Fibroblast of the conjunctiva (primary cell): ENCODE results near the gene KCTD1.

Experiments
- DNase-seq: peaks from one replicate; pipeline ENCODE4 v3.0.0-alpha.2; 2010; ENCODE audit warnings: low read depth

KCTD1 gene

DNA sequence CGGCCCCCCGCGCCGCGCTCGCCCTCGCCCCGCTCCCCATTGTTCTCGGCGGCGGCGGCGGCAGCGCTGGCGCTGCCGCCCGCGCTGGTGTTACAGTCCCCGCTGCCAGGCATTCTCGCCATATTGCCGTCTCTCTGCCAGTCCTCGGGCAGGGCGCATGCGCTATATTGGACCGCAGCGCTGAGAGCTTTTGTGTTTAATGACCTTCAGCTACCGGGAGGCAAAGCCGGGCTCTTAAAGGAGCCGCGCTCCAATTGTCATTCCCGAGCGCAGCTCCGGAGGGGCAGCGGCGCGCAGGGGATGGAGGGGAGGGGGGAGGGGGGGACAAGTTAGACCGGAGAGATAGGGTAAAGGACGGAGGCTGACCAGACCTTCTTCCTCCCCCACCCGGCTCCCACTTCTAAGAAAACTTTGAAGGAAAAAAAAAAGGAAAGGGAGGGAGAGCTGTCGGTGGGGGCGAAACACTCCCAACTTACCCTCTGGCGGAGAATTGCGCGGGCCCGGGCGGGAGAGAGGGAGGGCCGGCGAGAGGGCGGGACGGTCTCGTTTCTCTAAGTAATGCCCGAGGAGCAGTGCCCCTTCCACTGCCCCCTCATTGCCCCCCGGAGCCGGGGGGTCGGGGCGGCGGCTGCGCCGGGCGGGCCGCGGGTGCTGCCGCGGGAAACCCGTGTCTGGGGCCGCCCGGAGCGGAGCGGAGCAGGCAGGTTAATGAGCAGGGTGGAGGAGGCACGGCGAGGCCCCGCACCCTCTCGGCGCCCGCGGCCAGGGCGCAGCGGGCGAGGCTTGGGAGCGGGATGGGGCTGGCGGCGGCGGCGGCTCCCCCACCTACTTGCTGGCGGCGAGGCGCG, at the start of gene KCTD1:
KCTD1 (minus strand) TSS at position 139 of the 848 bp plus-strand sequence; CDS start at position 122, 17 bp downstream.
- peak; percentile 77 for DNase-seq

GRCh38 chr18:26593365-26594320, 45.3 kb upstream of the KCTD1 start:
- DNase-seq, result no peak

GRCh38 chr18:26584745-26585144, 36.4 kb upstream of the KCTD1 start:
- no peak for DNase-seq

DNA sequence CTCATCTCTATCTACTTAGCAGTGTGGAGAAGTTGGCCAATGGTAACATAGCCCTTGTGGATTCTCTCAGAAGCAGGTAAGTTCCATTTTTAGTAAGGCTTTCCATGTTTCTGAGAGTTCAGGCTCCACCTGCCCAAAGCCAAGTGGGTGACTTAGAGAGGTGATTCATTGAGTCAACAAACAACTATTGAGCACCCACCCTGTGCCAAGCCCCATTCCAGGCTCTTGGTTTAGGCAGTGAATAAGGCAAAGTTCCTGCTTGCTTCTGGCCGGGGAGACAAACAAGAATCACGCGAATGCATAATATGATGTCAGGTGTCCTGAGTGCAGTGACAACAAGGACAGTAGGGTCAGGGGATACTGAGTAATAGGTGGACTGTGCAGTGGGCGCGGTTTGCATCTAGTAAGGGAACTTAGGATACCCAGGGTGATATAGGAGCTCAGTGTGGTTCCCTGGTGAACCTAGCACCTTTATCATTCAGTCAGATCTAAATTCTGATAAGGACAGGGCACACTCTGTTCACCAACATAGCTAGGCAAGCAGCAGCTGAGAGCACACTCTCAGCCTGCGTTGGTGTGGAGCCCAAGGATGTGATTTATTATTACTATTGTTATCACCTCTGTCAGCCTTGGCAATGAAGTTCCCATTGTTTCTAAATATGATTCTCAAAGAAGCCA, 31.7 kb upstream of the KCTD1 start:
- no peak for DNase-seq

DNA sequence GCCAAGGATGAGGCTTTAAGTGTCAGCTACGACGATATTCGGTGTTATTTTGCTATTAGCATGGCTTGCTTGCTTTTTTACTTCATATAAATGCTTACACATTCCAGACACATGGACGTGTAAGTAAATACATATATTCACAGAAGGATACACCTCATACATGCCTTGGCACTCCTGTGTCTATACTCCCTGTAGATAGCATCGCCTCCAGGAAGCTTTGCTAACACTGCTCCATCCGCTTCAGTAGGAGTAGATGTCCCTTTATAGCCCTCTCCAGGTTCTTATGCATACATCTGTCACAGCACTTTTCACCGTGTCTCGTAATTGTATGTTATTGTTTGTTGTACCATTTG, 27.5 kb upstream of the KCTD1 start:
- no peak for DNase-seq

- DNase-seq, result peak; percentile 4
Measured at GRCh38 chr18:26574958-26575864, 26.9 kb upstream of the KCTD1 start.

DNA sequence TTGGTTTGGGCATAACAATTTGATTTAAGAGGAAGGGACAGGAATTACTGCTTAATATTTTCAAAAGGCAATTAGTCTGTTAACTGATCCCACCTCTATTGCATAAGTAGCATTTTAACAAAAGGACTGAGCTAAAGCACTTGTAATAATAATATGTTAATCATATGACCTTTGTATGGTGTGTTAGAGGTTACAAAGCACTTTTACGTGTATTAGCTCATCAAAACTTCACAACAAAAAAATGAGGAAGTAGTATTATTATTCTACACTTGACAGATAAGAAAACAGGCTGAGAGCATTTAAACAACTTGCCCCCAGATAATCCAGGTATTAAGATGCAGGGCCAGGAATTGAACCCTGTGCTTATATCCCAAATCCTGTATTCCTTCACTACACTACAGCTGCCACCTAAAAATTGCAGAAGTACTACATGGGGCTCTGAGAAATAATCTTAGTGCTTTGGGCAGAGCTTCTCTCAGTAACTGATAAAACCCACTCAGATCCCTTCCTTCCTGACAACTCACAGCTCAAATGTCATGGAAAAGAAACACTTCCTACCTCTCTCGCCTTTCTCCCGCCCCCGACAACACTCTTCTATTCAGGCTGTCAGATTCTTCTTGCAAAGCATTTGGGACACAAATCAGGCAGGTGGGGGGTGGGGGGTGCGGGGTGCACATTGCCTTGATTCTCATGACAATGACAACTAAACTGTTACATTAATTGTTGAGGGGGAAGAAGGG, 20.7 kb upstream of the KCTD1 start:
- DNase-seq, result no peak

DNA sequence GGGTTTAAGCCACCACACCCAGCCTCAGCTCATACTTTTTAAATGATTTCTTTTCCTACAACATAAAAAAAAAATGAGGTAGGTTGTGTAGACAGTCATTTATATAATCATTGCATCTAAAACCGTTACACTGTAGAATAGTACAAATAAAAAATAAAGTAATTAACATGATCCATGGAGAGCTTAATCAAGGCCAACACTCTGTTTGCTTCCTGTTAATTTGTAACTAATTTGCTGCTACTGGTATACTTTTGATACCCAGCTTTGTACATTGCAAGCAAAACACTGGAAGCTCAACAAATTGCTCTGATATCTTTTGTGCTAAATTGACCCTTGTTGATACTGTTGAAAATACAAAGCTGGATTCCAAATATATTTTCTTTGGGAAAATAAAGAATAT, 20.2 kb upstream of the KCTD1 start:
- DNase-seq, result no peak

- DNase-seq, result no peak
Measured at GRCh38 chr18:26566874-26567555, 18.7 kb upstream of the KCTD1 start.

GRCh38 chr18:26565514-26565913, 17.2 kb upstream of the KCTD1 start:
- no peak for DNase-seq

DNA sequence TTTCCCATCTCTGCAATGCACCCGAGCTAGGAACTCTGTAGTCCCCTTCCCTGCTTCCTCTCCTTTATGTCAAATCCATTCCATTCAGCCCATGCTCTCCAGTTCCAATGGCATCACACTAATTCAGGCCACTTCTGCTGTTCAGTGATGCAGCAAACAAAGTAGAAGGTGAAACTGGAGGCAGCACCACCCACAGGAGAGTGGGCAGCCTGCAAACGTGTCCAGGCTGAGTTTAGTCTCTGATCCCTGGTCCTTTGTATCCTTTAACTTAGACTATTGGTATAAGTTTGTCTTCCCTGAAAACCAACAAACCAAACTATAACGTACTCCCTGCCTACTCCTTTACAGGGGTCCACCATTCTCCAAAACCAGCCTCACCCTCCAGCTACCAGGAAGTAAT, 14.7 kb upstream of the KCTD1 start:
- no peak for DNase-seq

DNA sequence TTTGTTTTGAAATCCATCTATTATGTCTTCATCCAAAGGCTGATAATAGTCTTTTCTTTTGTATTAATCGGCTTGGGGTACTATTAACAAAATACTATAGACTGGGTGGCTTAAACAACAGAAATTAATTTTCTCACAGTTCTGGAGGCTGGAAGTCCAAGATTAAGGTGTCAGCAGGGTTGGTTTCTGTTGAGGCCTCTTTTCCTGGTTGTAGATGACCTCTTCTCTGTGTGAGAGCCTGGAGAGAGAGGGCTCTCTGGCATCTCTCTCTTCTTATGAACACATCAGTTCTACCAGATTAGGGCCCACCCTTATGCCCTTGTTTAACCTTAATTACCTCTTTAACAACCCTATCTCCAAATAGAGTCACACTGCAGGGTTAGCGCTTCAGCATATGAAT, 14.2 kb upstream of the KCTD1 start:
- DNase-seq, result no peak

- DNase-seq, result no peak
Measured at GRCh38 chr18:26561769-26562168, 13.4 kb upstream of the KCTD1 start.

GRCh38 chr18:26556573-26556972, 8.2 kb upstream of the KCTD1 start:
- no peak for DNase-seq

GRCh38 chr18:26555804-26556553, 7.6 kb upstream of the KCTD1 start:
- no peak for DNase-seq

- no peak for DNase-seq
Measured at GRCh38 chr18:26553943-26554342, 5.6 kb upstream of the KCTD1 start.

DNA sequence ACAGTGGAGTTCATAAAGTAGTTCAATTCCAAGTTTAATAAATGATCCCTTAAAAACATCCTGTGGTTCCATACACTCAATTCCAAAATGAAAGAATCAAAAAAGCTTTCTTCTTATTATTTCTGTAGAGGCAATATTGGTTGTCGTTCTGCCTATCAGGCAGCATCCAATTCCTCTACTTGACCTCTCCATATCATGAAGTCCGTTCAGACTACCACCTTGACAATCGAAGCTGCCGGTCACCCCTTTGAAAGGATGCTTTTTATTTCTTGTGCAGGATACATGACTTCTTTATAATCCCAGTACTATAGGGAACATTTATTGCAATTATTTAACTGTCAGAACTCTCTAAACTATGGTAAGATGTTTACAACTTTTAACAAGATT, 3.3 kb upstream of the KCTD1 start:
- no peak for DNase-seq

DNA sequence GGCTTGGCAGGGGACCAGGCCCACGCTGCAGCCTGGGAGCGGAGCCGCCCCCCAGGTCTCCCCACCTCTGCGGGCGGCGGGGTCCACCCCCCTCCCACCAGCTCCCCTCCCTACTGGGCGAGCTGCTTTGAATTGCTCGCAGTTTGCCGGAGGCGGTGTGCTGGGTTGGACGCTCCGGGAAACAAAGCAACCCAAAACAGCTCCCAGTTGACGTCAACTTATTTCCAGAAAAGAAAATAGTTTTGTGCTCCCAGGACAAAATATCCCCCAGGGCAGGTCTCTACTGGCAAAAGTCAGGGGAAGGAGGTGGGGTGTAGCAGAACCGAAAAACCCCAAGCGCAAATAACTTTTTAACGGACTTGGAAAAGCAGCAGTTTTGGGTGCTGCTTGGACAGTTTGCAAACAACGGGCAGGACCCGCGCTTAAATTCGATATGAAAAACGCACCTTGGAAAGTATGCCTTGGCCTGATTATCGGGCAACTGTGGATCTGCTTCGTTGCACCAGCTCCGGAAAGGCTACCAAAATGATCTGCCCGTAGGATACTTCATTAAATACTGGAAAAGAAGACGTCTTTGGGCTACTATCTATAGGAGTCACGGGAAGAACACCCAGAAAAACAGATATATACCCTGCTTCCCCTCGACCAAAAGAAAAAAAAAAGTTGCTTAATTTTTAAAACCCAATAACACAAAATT, 2.8 kb upstream of the KCTD1 start:
- DNase-seq, result no peak
